HCT116 (cell line): ENCODE results near the gene GSG1L. TPM values are rescaled to one million over a fixed set of nuclear protein-coding genes. Genes with fewer than 3 reads are reported as not detected.

Source experiments
- ATAC-seq: fragments of 200-7000 bp; cut with Tn5 transposase; 2 replicates; pipeline ENCODE4 v1.9.1; 2020; ENCODE audit warnings: mild to moderate bottlenecking, moderate library complexity
- BruUV-seq: library from RNA; stranded (reverse); fragments of 400-500 nt; replicated peaks from 2 replicates; lab custom pipeline; 2021; lab: Mats Ljungman, UMichigan
- CTCF ChIA-PET: fragments of 300-600 bp; sonication (Branson Sonifier 250); formaldehyde crosslinking; loops from one replicate; lab custom pipeline; 2021; ENCODE audit warnings: antibody characterized with exemption; lab: Charles Lee
- POLR2A ChIA-PET: fragments of 300-600, 350-600 bp; sonication (Branson Sonifier 250); formaldehyde crosslinking; loops from one replicate; lab custom pipeline; 2021; ENCODE audit warnings: antibody characterized with exemption; lab: Charles Lee
- RAD21 ChIA-PET, 2 experiments: fragments of 300-600 bp; sonication (Branson Sonifier 250); formaldehyde crosslinking; loops; one replicate each; lab custom pipeline; 2023; ENCODE audit warnings: low total read pairs in 2 of 2; ENCODE audit not compliant: uncharacterized antibody in 2 of 2, unreplicated experiment in 2 of 2, low non-redundant PET in 1 of 2; lab: Charles Lee
- DNase-seq: peaks from one replicate; pipeline ENCODE4 v3.0.0-alpha.2; 2010; ENCODE audit warnings: low read depth, low spot score
- H2AFZ ChIP-seq: fragments of 200-600 bp; shearing (Covaris generic), sonication (generic); 2 replicates; pipeline ENCODE4 v1.6.1; 2017; ENCODE audit warnings: low read depth, mixed run types, mixed read lengths, antibody characterized with exemption, low read length; ENCODE audit not compliant: poor library complexity, severe bottlenecking
- H3K27ac ChIP-seq: 2 replicates; pipeline ENCODE4 v1.5.1; 2012; ENCODE audit warnings: low read depth, low read length
- H3K27me3 ChIP-seq: fragments of 200-600 bp; sonication (generic); 2 replicates; pipeline ENCODE4 v1.6.1; 2016; ENCODE audit warnings: mixed run types, low read length, mixed read lengths; ENCODE audit not compliant: insufficient read depth
- H3K36me3 ChIP-seq, 2 experiments: fragments of 200-500 bp in 1 of 2; fragments of 200-600 bp in 1 of 2; sonication (Bioruptor generic) in 1 of 2; sonication (generic) in 1 of 2; 2 replicates each; pipeline versions ENCODE4 v1.5.1 to v1.6.1; 2014 to 2016; ENCODE audit warnings: low read length in 2 of 2, inconsistent platforms in 1 of 2, mixed read lengths in 1 of 2, mixed run types in 1 of 2; ENCODE audit not compliant: insufficient read depth in 2 of 2, control insufficient read depth in 1 of 2
- H3K4me1 ChIP-seq, 2 experiments: fragments of 200-600 bp in 1 of 2; sonication (generic) in 1 of 2; 2 replicates each; pipeline versions ENCODE4 v1.5.1 to v1.6.1; 2012 to 2017; ENCODE audit warnings: low read length in 2 of 2, inconsistent platforms in 1 of 2, mild to moderate bottlenecking in 1 of 2, mixed read lengths in 1 of 2, mixed run types in 1 of 2, moderate library complexity in 1 of 2; ENCODE audit not compliant: insufficient read depth in 2 of 2, control insufficient read depth in 1 of 2
- H3K4me2 ChIP-seq: fragments of 200-600 bp; sonication (generic); 2 replicates; pipeline ENCODE4 v1.6.1; 2017; ENCODE audit warnings: mixed run types, low read length, mixed read lengths
- H3K4me3 ChIP-seq, 2 experiments: fragments of 200-600 bp in 1 of 2; sonication (generic) in 1 of 2; replicated peaks in 1 of 2; 2 replicates each; pipeline ENCODE4 v1.5.1; 2011 to 2016; ENCODE audit warnings: low read length in 2 of 2, control low read depth in 1 of 2, low read depth in 1 of 2, mild to moderate bottlenecking in 1 of 2, mixed read lengths in 1 of 2, mixed run types in 1 of 2
- H3K79me2 ChIP-seq: fragments of 200-600 bp; sonication (generic); 2 replicates; pipeline ENCODE4 v1.6.1; 2017; ENCODE audit warnings: mild to moderate bottlenecking, mixed run types, low read length, moderate library complexity, mixed read lengths; ENCODE audit not compliant: insufficient read depth
- H3K9ac ChIP-seq: fragments of 200-600 bp; sonication (generic); 2 replicates; pipeline ENCODE4 v1.6.1; 2016; ENCODE audit warnings: low read length, mixed read lengths
- H3K9me2 ChIP-seq: fragments of 200-600 bp; sonication (generic), shearing (Covaris generic); 2 replicates; pipeline ENCODE4 v1.6.1; 2017; ENCODE audit warnings: mixed run types, mild to moderate bottlenecking, moderate library complexity; ENCODE audit not compliant: insufficient read depth
- H3K9me3 ChIP-seq, 2 experiments: fragments of 200-500 bp in 1 of 2; fragments of 200-600 bp in 1 of 2; sonication (Bioruptor generic) in 1 of 2; sonication (generic) in 1 of 2; 2 replicates each; pipeline ENCODE4 v1.6.1; 2014 to 2017; ENCODE audit warnings: low read length in 2 of 2, mixed read lengths in 2 of 2, inconsistent platforms in 1 of 2, low read depth in 1 of 2, mild to moderate bottlenecking in 1 of 2, mixed run types in 1 of 2, moderate library complexity in 1 of 2; ENCODE audit not compliant: control insufficient read depth in 1 of 2, insufficient read depth in 1 of 2
- H4K20me1 ChIP-seq: fragments of 200-600 bp; sonication (generic), shearing (Covaris generic); 2 replicates; pipeline ENCODE4 v1.6.1; 2017; ENCODE audit warnings: mixed run types, mild to moderate bottlenecking, moderate library complexity; ENCODE audit not compliant: insufficient read depth
- CTCF ChIP-seq, 3 experiments: fragments of 200-600 bp in 1 of 3; sonication (generic) in 1 of 3; IDR thresholded peaks in 2 of 3; conservative IDR thresholded peaks in 1 of 3; 2 replicates each; pipeline ENCODE4 v1.5.1; 2012 to 2017; ENCODE audit warnings: low read depth in 2 of 3, low read length in 2 of 3, antibody characterized with exemption in 1 of 3, borderline replicate concordance in 1 of 3, control low read depth in 1 of 3, mild to moderate bottlenecking in 1 of 3, mixed read lengths in 1 of 3, mixed run types in 1 of 3, moderate library complexity in 1 of 3; ENCODE audit not compliant: insufficient read depth in 1 of 3
- EGR1 ChIP-seq: IDR thresholded peaks from 2 replicates; pipeline ENCODE4 v1.6.1; 2012; ENCODE audit warnings: low read depth
- RAD21 ChIP-seq: IDR thresholded peaks from 2 replicates; pipeline ENCODE4 v1.6.1; 2012; ENCODE audit warnings: low read depth, mild to moderate bottlenecking
- SP1 ChIP-seq: IDR thresholded peaks from 2 replicates; pipeline ENCODE4 v1.6.1; 2012; ENCODE audit warnings: low read depth
- SRF ChIP-seq: IDR thresholded peaks from 2 replicates; pipeline ENCODE4 v1.6.1; 2012; ENCODE audit warnings: low read depth
- YY1 ChIP-seq: IDR thresholded peaks from 2 replicates; pipeline ENCODE4 v1.6.1; 2011; ENCODE audit warnings: low read length, low read depth, moderate library complexity, mild to moderate bottlenecking; ENCODE audit not compliant: insufficient replicate concordance; ENCODE audit errors: extremely low read depth
- intact Hi-C: fragments of 100-400 bp; cut with micrococcal nuclease; formaldehyde crosslinking; loops from 2 replicates; pipeline ENCODE4 v1.10.0; 2022
- total RNA-seq: library from RNA; stranded (reverse); gene quantifications from one replicate; pipeline ENCODE4 v1.2.1, GENCODE V29; 2021; ENCODE audit not compliant: unreplicated experiment
- TF ChIP-seq, protein P1 (sequence below): IDR thresholded peaks from 2 replicates; pipeline ENCODE4 v1.6.1; 2012

Gene GSG1L
- total RNA-seq, 1 experiment from 2014 or later, result not detected

- DNase-seq (no peak), ATAC-seq (no peak)
- Histone ChIP-seq H3K4me1 (no peaks in the 10 kb centered on the region), H4K20me1 (no peaks in the 10 kb centered on the region), H3K4me2 (no peak overlapping the region), H3K9me3 (no peaks in the 10 kb centered on the region), H3K27ac (no peak overlapping the region), H3K27me3 (no peaks in the 10 kb centered on the region), H3K79me2 (no peaks in the 10 kb centered on the region), H3K4me3 (no peak overlapping the region), H3K9me2 (no peaks in the 10 kb centered on the region), H3K9ac (no peak overlapping the region), H3K36me3 (peaks cover 0 to 2% of the 10 kb centered on the region in 2 experiments; a peak in 1 of 4 replicates), H2AFZ (no peak overlapping the region)
- POLR2A ChIA-PET, result no interaction called here
- RAD21 ChIA-PET, result no interaction called here
- TF ChIP-seq SP1 (no peak), EGR1 (no peak), RAD21 (no peak)
- TF ChIP-seq, protein P1, sequence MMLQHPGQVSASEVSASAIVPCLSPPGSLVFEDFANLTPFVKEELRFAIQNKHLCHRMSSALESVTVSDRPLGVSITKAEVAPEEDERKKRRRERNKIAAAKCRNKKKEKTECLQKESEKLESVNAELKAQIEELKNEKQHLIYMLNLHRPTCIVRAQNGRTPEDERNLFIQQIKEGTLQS, result no peak
- CTCF ChIA-PET, result no interaction called here
- intact Hi-C loops, result no loop called here
- BruUV-seq, result no TSS peak
These were observed 285.2 kb downstream of the GSG1L start for GRCh38 chr16:27778171-27778925.

- CTCF ChIA-PET, result no interaction called here
- no peaks in the 10 kb centered on the region for H3K9me2 ChIP-seq
- no peak overlapping the region for H3K27ac ChIP-seq
- H3K4me3 ChIP-seq, result no peak overlapping the region
- intact Hi-C loops, result no loop called here
- H3K27me3 ChIP-seq, result no peaks in the 10 kb centered on the region
- no peak for ATAC-seq
- H3K9me3 ChIP-seq, result no peaks in the 10 kb centered on the region
- no peak overlapping the region for H3K4me2 ChIP-seq
- no peak for DNase-seq
- no peaks in the 10 kb centered on the region for H3K4me1 ChIP-seq
- RAD21 ChIA-PET, result no interaction called here
- H3K36me3 ChIP-seq, result peaks cover 0 to 2% of the 10 kb centered on the region in 2 experiments; a peak in 1 of 4 replicates
- no peaks in the 10 kb centered on the region for H3K79me2 ChIP-seq
- POLR2A ChIA-PET, result no interaction called here
- no TSS peak for BruUV-seq
- H3K9ac ChIP-seq, result no peak overlapping the region
- no peaks in the 10 kb centered on the region for H4K20me1 ChIP-seq
- TF ChIP-seq YY1, result no peak
- no peak for TF ChIP-seq SRF
- no peak for TF ChIP-seq CTCF (IDR thresholded peaks at IDR 0.05 in 2 of 3, conservative IDR thresholded peaks at IDR 0.05 in 1 of 3; ENCODE audit: borderline replicate concordance in 1 of 3, insufficient read depth in 1 of 3, low read depth in 2 of 3, low read length in 2 of 3)
- TF ChIP-seq, all 23 proteins: peak for 0
- no peak overlapping the region for H2AFZ ChIP-seq
These were observed 286.0 kb downstream of the GSG1L start for GRCh38 chr16:27777527-27777926.
